HepG2 (cell line): Measurements from ENCODE around the gene RTEL1. TPM values are rescaled to one million over a fixed set of nuclear protein-coding genes. Genes with fewer than 3 reads are reported as not detected.
A peak's percentile ranks its signal among the peaks of the same experiment; 100 is the strongest.

Source experiments
- AGO2 ChIP-seq: fragments of 200-400 bp; formaldehyde crosslinking; optimal IDR thresholded peaks from 2 replicates; pipeline ENCODE3; 2017; ENCODE audit warnings: mild to moderate bottlenecking, low read depth, low read length, moderate library complexity
- ATF7-NPFF ChIP-seq: sonication (generic); formaldehyde crosslinking; IDR thresholded peaks from 2 replicates; pipeline ENCODE4 v1.8.1; 2023; ENCODE audit warnings: mild to moderate bottlenecking, low read depth, missing genetic modification reagents, moderate library complexity
- EEA1 ChIP-seq: sonication (generic); formaldehyde crosslinking; IDR thresholded peaks from 2 replicates; pipeline ENCODE4 v1.5.1; 2020; ENCODE audit warnings: mild to moderate bottlenecking, missing genetic modification reagents, borderline replicate concordance
- FOXA1 ChIP-seq, 2 experiments: fragments of 450-650 bp in 1 of 2; sonication (generic) in 1 of 2; formaldehyde crosslinking in 1 of 2; IDR thresholded peaks; 2 replicates each; pipeline versions ENCODE4 v1.4.0 to v1.6.1; 2016 to 2020; ENCODE audit warnings: missing genetic modification reagents in 1 of 2
- FOXK2 ChIP-seq: fragments of 450-650 bp; IDR thresholded peaks from 2 replicates; pipeline ENCODE4 v1.6.1; 2016
- FOXM1 ChIP-seq: sonication (generic); formaldehyde crosslinking; IDR thresholded peaks from 2 replicates; pipeline ENCODE4 v1.5.0; 2020; ENCODE audit warnings: missing genetic modification reagents
- GABPB1 ChIP-seq: IDR thresholded peaks from 2 replicates; pipeline ENCODE4 v1.6.1; 2016; ENCODE audit warnings: mild to moderate bottlenecking, missing genetic modification reagents, moderate library complexity, missing compliant biosample characterization
- JUNB ChIP-seq: sonication (generic); formaldehyde crosslinking; IDR thresholded peaks from 2 replicates; pipeline ENCODE4 v1.8.0; 2022; ENCODE audit warnings: missing genetic modification reagents, mild to moderate bottlenecking, borderline replicate concordance
- MZF1 ChIP-seq: sonication (generic); formaldehyde crosslinking; IDR thresholded peaks from 2 replicates; pipeline ENCODE4 v1.8.1; 2023; ENCODE audit warnings: mild to moderate bottlenecking, missing genetic modification reagents, borderline replicate concordance
- NFIB ChIP-seq: sonication (generic); formaldehyde crosslinking; IDR thresholded peaks from 2 replicates; pipeline ENCODE4 v1.9.0; 2021; ENCODE audit warnings: missing genetic modification reagents, mild to moderate bottlenecking, borderline replicate concordance
- PHF21A ChIP-seq: sonication (generic); formaldehyde crosslinking; IDR thresholded peaks from 2 replicates; pipeline ENCODE4 v1.5.0; 2020; ENCODE audit warnings: mild to moderate bottlenecking, missing genetic modification reagents
- POLR2A ChIP-seq, 2 experiments: IDR thresholded peaks; 2 replicates each; pipeline ENCODE4 v1.6.1; 2011; ENCODE audit warnings: low read depth in 2 of 2, low read length in 2 of 2, mild to moderate bottlenecking in 1 of 2, moderate library complexity in 1 of 2; ENCODE audit not compliant: insufficient read depth in 1 of 2
- ZBTB20 ChIP-seq: sonication (generic); formaldehyde crosslinking; IDR thresholded peaks from 2 replicates; pipeline ENCODE4 v1.8.1; 2023; ENCODE audit warnings: missing genetic modification reagents, low read depth, mild to moderate bottlenecking, borderline replicate concordance
- ZNF296 ChIP-seq: sonication (generic); formaldehyde crosslinking; conservative IDR thresholded peaks from 2 replicates; pipeline ENCODE4 v1.5.0; 2020; ENCODE audit warnings: mild to moderate bottlenecking, missing genetic modification reagents
- ZNF598 ChIP-seq: sonication (generic); formaldehyde crosslinking; IDR thresholded peaks from 2 replicates; pipeline ENCODE4 v1.5.1; 2020; ENCODE audit warnings: mild to moderate bottlenecking, missing genetic modification reagents, borderline replicate concordance
- ZNF678 ChIP-seq: sonication (generic); formaldehyde crosslinking; IDR thresholded peaks from 2 replicates; pipeline ENCODE4 v1.4.0; 2020; ENCODE audit warnings: mild to moderate bottlenecking, missing genetic modification reagents
- ZSCAN25 ChIP-seq: sonication (generic); formaldehyde crosslinking; IDR thresholded peaks from 2 replicates; pipeline ENCODE4 v1.8.0; 2022; ENCODE audit warnings: mild to moderate bottlenecking, missing genetic modification reagents
- polyA plus RNA-seq, 8 experiments: library from polyadenylated mRNA; depleted of rRNA in 3 of 8; stranded (reverse) in 7 of 8; unstranded in 1 of 8; fragments of >200 nt; fragmentation: Illumina TruSeq in 4 of 8; extraction: Trizol in 4 of 8; gene quantifications; 2 replicates each; pipeline versions ENCODE4 v1.2.1 to v1.2.3, GENCODE V29; 2011 to 2016; ENCODE audit warnings: low read depth in 4 of 8, missing spikeins in 1 of 8, mixed read lengths in 1 of 8; ENCODE audit not compliant: insufficient read depth in 1 of 8
- total RNA-seq, 5 experiments: library from RNA; depleted of rRNA; stranded (reverse); fragments of >200 nt; fragmentation: Illumina TruSeq; extraction: Trizol; gene quantifications; 2 replicates each; pipeline ENCODE4 v1.2.3, GENCODE V29; 2016; ENCODE audit warnings: low read depth in 1 of 5
- TF ChIP-seq, protein P1 (sequence below): sonication (generic); formaldehyde crosslinking; IDR thresholded peaks from 2 replicates; pipeline ENCODE4 v1.9.0; 2022; ENCODE audit warnings: missing genetic modification reagents, mild to moderate bottlenecking, borderline replicate concordance
- TF ChIP-seq, protein P2 (sequence below): sonication (generic); formaldehyde crosslinking; IDR thresholded peaks from 2 replicates; pipeline ENCODE4 v1.8.1; 2023; ENCODE audit warnings: mild to moderate bottlenecking, moderate library complexity, missing genetic modification reagents
- TF ChIP-seq, protein P3 (sequence below): sonication (generic); formaldehyde crosslinking; IDR thresholded peaks from 2 replicates; pipeline ENCODE4 v1.5.1; 2020; ENCODE audit warnings: mild to moderate bottlenecking, missing genetic modification reagents, borderline replicate concordance
- TF ChIP-seq, protein P4 (sequence below): sonication (generic); formaldehyde crosslinking; IDR thresholded peaks from 2 replicates; pipeline ENCODE4 v1.8.0; 2022; ENCODE audit warnings: mild to moderate bottlenecking, missing genetic modification reagents, borderline replicate concordance
- TF ChIP-seq, protein P5 (sequence below): IDR thresholded peaks from 2 replicates; pipeline ENCODE4 v1.6.1; 2016; ENCODE audit warnings: missing compliant biosample characterization, missing genetic modification reagents, borderline replicate concordance
- TF ChIP-seq, protein P6 (sequence below): sonication (generic); formaldehyde crosslinking; IDR thresholded peaks from 2 replicates; pipeline ENCODE4 v1.4.0; 2020; ENCODE audit warnings: mild to moderate bottlenecking, missing genetic modification reagents

RTEL1 gene
- total and polyA plus RNA-seq, 2 of the 13 experiments (the other 11 are each of a cell fraction or from before 2014, with no cell fraction given), result 21.8 to 36.4 TPM

DNA sequence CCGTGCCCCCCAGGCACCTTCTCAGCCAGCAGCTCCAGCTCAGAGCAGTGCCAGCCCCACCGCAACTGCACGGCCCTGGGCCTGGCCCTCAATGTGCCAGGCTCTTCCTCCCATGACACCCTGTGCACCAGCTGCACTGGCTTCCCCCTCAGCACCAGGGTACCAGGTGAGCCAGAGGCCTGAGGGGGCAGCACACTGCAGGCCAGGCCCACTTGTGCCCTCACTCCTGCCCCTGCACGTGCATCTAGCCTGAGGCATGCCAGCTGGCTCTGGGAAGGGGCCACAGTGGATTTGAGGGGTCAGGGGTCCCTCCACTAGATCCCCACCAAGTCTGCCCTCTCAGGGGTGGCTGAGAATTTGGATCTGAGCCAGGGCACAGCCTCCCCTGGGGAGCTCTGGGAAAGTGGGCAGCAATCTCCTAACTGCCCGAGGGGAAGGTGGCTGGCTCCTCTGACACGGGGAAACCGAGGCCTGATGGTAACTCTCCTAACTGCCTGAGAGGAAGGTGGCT is 39.3 kb downstream of the RTEL1 start (continued):
- TF ChIP-seq GABPB1 (no peak), FOXM1 (CRISPR knock-in tag) (no peak), PHF21A (no peak), JUNB (CRISPR knock-in tag) (no peak), POLR2A (IDR thresholded peaks at IDR 0.05; ENCODE audit: insufficient read depth in 1 of 2, low read depth in 2 of 2, low read length in 2 of 2) (peak in 1 of 2 experiments; percentile 49; a peak in 2 of 4 replicates), AGO2 (peak; percentile 77), FOXK2 (no peak), MZF1 (CRISPR knock-in tag) (no peak), ZNF296 (CRISPR knock-in tag) (no peak), FOXA1 (IDR thresholded peaks at IDR 0.05) (no peak), FOXA1 (CRISPR knock-in tag; IDR thresholded peaks at IDR 0.05) (peak; percentile 22; the same call in 1 of the 2 replicates), ZBTB20 (CRISPR knock-in tag) (no peak), ZSCAN25 (0 out of 2 replicates have a peak, but pooled peaks have one; percentile 29), ZNF678 (CRISPR knock-in tag) (0 out of 2 replicates have a peak, but pooled peaks have one; percentile 19), EEA1 (no peak), NFIB (no peak), ZNF598 (CRISPR knock-in tag) (0 out of 2 replicates have a peak, but pooled peaks have one; percentile 69), ATF7-NPFF (CRISPR knock-in tag) (peak; percentile 26; the same call in 1 of the 2 replicates)
- TF ChIP-seq, protein P1, sequence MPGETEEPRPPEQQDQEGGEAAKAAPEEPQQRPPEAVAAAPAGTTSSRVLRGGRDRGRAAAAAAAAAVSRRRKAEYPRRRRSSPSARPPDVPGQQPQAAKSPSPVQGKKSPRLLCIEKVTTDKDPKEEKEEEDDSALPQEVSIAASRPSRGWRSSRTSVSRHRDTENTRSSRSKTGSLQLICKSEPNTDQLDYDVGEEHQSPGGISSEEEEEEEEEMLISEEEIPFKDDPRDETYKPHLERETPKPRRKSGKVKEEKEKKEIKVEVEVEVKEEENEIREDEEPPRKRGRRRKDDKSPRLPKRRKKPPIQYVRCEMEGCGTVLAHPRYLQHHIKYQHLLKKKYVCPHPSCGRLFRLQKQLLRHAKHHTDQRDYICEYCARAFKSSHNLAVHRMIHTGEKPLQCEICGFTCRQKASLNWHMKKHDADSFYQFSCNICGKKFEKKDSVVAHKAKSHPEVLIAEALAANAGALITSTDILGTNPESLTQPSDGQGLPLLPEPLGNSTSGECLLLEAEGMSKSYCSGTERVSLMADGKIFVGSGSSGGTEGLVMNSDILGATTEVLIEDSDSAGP (CRISPR knock-in tag), result peak; percentile 21; the same call in 1 of the 2 replicates
- TF ChIP-seq, protein P2, sequence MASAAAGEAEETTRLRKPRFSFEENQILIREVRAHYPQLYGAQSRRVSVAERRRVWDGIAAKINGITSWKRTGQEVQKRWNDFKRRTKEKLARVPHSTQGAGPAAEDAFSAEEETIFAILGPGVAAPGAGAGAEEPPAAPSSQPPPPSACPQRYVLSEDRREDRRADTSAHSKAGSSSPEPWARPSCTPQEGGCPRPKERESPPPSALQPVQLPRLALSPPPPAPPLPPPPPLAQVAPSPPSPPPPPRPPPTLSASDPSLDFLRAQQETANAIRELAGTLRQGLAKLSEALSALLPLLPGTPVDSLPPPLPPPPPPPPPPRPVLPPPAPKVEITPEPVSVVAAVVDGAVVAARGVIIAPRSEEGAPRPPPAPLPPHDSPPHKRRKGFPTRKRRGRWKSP (CRISPR knock-in tag), result 0 out of 2 replicates have a peak, but pooled peaks have one; percentile 14
- TF ChIP-seq, protein P3, sequence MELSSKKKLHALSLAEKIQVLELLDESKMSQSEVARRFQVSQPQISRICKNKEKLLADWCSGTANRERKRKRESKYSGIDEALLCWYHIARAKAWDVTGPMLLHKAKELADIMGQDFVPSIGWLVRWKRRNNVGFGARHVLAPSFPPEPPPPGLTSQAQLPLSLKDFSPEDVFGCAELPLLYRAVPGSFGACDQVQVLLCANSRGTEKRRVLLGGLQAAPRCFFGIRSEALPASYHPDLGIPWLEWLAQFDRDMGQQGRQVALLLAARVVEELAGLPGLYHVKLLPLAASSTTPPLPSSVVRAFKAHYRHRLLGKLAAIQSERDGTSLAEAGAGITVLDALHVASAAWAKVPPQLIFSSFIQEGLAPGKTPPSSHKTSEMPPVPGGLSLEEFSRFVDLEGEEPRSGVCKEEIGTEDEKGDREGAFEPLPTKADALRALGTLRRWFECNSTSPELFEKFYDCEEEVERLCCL (CRISPR knock-in tag), result no peak
- TF ChIP-seq, protein P4, sequence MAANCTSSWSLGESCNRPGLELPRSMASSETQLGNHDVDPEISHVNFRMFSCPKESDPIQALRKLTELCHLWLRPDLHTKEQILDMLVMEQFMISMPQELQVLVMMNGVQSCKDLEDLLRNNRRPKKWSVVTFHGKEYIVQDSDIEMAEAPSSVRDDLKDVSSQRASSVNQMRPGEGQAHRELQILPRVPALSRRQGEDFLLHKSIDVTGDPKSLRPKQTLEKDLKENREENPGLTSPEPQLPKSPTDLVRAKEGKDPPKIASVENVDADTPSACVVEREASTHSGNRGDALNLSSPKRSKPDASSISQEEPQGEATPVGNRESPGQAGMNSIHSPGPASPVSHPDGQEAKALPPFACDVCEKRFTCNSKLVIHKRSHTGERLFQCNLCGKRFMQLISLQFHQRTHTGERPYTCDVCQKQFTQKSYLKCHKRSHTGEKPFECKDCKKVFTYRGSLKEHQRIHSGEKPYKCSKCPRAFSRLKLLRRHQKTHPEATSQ (CRISPR knock-in tag), result no peak
- TF ChIP-seq, protein P5, sequence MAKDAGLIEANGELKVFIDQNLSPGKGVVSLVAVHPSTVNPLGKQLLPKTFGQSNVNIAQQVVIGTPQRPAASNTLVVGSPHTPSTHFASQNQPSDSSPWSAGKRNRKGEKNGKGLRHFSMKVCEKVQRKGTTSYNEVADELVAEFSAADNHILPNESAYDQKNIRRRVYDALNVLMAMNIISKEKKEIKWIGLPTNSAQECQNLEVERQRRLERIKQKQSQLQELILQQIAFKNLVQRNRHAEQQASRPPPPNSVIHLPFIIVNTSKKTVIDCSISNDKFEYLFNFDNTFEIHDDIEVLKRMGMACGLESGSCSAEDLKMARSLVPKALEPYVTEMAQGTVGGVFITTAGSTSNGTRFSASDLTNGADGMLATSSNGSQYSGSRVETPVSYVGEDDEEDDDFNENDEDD, result no peak
- TF ChIP-seq, protein P6, sequence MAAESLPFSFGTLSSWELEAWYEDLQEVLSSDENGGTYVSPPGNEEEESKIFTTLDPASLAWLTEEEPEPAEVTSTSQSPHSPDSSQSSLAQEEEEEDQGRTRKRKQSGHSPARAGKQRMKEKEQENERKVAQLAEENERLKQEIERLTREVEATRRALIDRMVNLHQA (CRISPR knock-in tag), result no peak
